Peyer's patch (tissue), 4 donors: ENCODE data around the gene POLE4.

Experiments
- POLR2A ChIP-seq, 2 donors: fragments of 450-650 bp; IDR thresholded peaks; one replicate each; pipeline ENCODE4 v1.5.1; 2017; ENCODE audit warnings: antibody characterized with exemption in 2 of 2, mild to moderate bottlenecking in 2 of 2, moderate library complexity in 2 of 2
- TF ChIP-seq, protein P1 (sequence below), 6 experiments: fragments of 450-650 bp in 4 of 6; fragments of 200-600 bp in 2 of 6; sonication (generic) in 1 of 6; IDR thresholded peaks; one replicate each; pipeline ENCODE4 v1.5.1; 2017 to 2019; ENCODE audit warnings: antibody characterized with exemption in 6 of 6, mild to moderate bottlenecking in 3 of 6, moderate library complexity in 1 of 6

DNA sequence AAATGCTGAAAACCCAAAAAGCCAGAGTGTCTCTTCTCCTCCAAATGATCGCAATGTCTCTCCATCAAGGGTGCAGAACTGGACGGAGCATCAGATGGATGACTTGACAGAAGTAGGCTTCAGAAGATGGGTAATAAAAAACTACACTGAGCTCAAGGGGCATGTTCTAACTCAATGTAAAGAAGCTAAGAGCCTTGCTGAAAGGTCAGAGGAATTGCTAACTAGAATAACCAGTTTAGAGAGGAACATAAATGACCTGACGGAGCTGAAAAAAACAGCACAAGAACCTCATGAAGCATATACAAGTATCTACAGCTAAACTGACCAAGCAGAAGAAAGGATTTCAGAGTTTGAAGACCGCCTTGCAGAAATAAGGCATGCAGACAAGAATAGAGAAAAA, 9.7 kb upstream of the POLE4 start:
- TF ChIP-seq, protein P1, sequence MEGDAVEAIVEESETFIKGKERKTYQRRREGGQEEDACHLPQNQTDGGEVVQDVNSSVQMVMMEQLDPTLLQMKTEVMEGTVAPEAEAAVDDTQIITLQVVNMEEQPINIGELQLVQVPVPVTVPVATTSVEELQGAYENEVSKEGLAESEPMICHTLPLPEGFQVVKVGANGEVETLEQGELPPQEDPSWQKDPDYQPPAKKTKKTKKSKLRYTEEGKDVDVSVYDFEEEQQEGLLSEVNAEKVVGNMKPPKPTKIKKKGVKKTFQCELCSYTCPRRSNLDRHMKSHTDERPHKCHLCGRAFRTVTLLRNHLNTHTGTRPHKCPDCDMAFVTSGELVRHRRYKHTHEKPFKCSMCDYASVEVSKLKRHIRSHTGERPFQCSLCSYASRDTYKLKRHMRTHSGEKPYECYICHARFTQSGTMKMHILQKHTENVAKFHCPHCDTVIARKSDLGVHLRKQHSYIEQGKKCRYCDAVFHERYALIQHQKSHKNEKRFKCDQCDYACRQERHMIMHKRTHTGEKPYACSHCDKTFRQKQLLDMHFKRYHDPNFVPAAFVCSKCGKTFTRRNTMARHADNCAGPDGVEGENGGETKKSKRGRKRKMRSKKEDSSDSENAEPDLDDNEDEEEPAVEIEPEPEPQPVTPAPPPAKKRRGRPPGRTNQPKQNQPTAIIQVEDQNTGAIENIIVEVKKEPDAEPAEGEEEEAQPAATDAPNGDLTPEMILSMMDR (IDR thresholded peaks at IDR 0.05): no peak
- TF ChIP-seq POLR2A (IDR thresholded peaks at IDR 0.05): no peak
